HepG2 (cell line): Measurements from ENCODE around the gene DNPH1. TPM values are rescaled to one million over a fixed set of nuclear protein-coding genes. Genes with fewer than 3 reads are reported as not detected.

Source experiments
- ATAC-seq: fragments of 200-7000 bp; cut with Tn5 transposase; 3 replicates; pipeline ENCODE4 v1.9.1; 2020; ENCODE audit warnings: mild to moderate bottlenecking, moderate library complexity
- BruUV-seq: library from RNA; stranded (reverse); fragments of 400-500 nt; replicated peaks from 2 replicates; lab custom pipeline; 2021; lab: Mats Ljungman, UMichigan
- CTCF ChIA-PET: fragments of 300-600 bp; formaldehyde crosslinking; extraction: SDS; loops from one replicate; lab custom pipeline; 2021; ENCODE audit warnings: low total read pairs, inconsistent platforms, low intra/inter-chr PET ratio; lab: Yijun Ruan, JAX
- POLR2A ChIA-PET: fragments of 350-600 bp; sonication (Branson Sonifier 250); formaldehyde crosslinking; loops from one replicate; lab custom pipeline; 2020; ENCODE audit warnings: antibody characterized with exemption, inconsistent platforms; lab: Yijun Ruan, JAX
- DNase-seq: peaks from one replicate; pipeline ENCODE4 v3.0.0-alpha.2; 2015; ENCODE audit warnings: low spot score
- FAIRE-seq: peaks from 3 replicates; lab custom pipeline; 2011; peaks lifted over from hg19 to GRCh38; lab: Jason Lieb, UNC
- H2AFZ ChIP-seq: one replicate; pipeline ENCODE4 v1.6.1; 2011; ENCODE audit warnings: low read length, inconsistent platforms
- H3K27ac ChIP-seq: fragments of 300-600 bp; 3 replicates; pipeline ENCODE4 v1.8.0; 2011; ENCODE audit warnings: mixed run types, mild to moderate bottlenecking, mixed read lengths, low read length, inconsistent platforms; ENCODE audit not compliant: insufficient read depth; ENCODE audit errors: extremely low read length
- H3K27me3 ChIP-seq, 2 experiments: fragments of 200-600 bp in 1 of 2; 2 replicates in 1 of 2; 3 replicates in 1 of 2; pipeline versions ENCODE4 v1.6.0 to v1.8.0; 2011; ENCODE audit warnings: low read length in 2 of 2, mild to moderate bottlenecking in 2 of 2, moderate library complexity in 2 of 2, inconsistent platforms in 1 of 2; ENCODE audit not compliant: insufficient read depth in 2 of 2, control insufficient read depth in 1 of 2
- H3K36me3 ChIP-seq, 2 experiments: fragments of 200-600 bp in 1 of 2; replicated peaks in 1 of 2; 2 replicates in 1 of 2; 3 replicates in 1 of 2; pipeline versions ENCODE4 v1.5.1 to v1.8.0; 2011; ENCODE audit warnings: low read length in 2 of 2, inconsistent platforms in 1 of 2; ENCODE audit not compliant: insufficient read depth in 2 of 2, control insufficient read depth in 1 of 2
- H3K4me1 ChIP-seq: 2 replicates; pipeline ENCODE4 v1.5.1; 2012; ENCODE audit warnings: low read length, inconsistent platforms; ENCODE audit not compliant: insufficient read depth
- H3K4me2 ChIP-seq: 2 replicates; pipeline ENCODE4 v1.6.0; 2011; ENCODE audit warnings: low read depth, low read length, inconsistent platforms
- H3K4me3 ChIP-seq, 3 experiments: fragments of 200-600 bp in 1 of 3; sonication (generic), shearing (Covaris generic) in 1 of 3; replicated peaks in 1 of 3; 2 replicates each; pipeline ENCODE4 v1.5.1; 2011 to 2016; ENCODE audit warnings: low read length in 3 of 3, inconsistent platforms in 2 of 3, low read depth in 2 of 3, mild to moderate bottlenecking in 2 of 3, control low read depth in 1 of 3, mixed read lengths in 1 of 3; ENCODE audit not compliant: insufficient read depth in 1 of 3
- H3K79me2 ChIP-seq: one replicate; pipeline ENCODE4 v1.6.1; 2011; ENCODE audit warnings: low read length, inconsistent platforms; ENCODE audit not compliant: insufficient read depth
- H3K9ac ChIP-seq: 2 replicates; pipeline ENCODE4 v1.6.0; 2011; ENCODE audit warnings: mild to moderate bottlenecking, low read depth, low read length, inconsistent platforms; ENCODE audit not compliant: insufficient read depth
- H3K9me3 ChIP-seq: 2 replicates; pipeline ENCODE4 v1.5.1; 2012; ENCODE audit warnings: mild to moderate bottlenecking, low read length
- H4K20me1 ChIP-seq: 2 replicates; pipeline ENCODE4 v1.6.0; 2011; ENCODE audit warnings: inconsistent platforms, mild to moderate bottlenecking, low read length, moderate library complexity; ENCODE audit not compliant: insufficient read depth
- ARNT2 ChIP-seq: sonication (generic); formaldehyde crosslinking; IDR thresholded peaks from 2 replicates; pipeline ENCODE4 v1.8.0; 2022; ENCODE audit warnings: mild to moderate bottlenecking, low read depth, missing genetic modification reagents, moderate library complexity
- CENPX ChIP-seq: sonication (generic); formaldehyde crosslinking; IDR thresholded peaks from 2 replicates; pipeline ENCODE4 v1.9.0; 2021; ENCODE audit warnings: mild to moderate bottlenecking, missing genetic modification reagents, moderate library complexity
- HDAC1 ChIP-seq: sonication (generic); formaldehyde crosslinking; IDR thresholded peaks from 2 replicates; pipeline ENCODE4 v1.5.1; 2020; ENCODE audit warnings: mild to moderate bottlenecking, missing genetic modification reagents
- JUND ChIP-seq: sonication (generic); formaldehyde crosslinking; IDR thresholded peaks from 2 replicates; pipeline ENCODE4 v1.8.0; 2022; ENCODE audit warnings: mild to moderate bottlenecking, missing genetic modification reagents
- THAP11 ChIP-seq: IDR thresholded peaks from 2 replicates; pipeline ENCODE4 v1.6.1; 2016; ENCODE audit warnings: missing biosample characterization, missing genetic modification reagents
- ZNF878 ChIP-seq: sonication (generic); formaldehyde crosslinking; IDR thresholded peaks from 2 replicates; pipeline ENCODE4 v1.8.1; 2023; ENCODE audit warnings: mild to moderate bottlenecking, missing genetic modification reagents, moderate library complexity
- WGBS: methylation state at CpG from one replicate; pipeline ENCODE4 v1.1.6; 2017; ENCODE audit warnings: low lambda C conversion rate; 5-methylcytosine and 5-hydroxymethylcytosine counted together
- in situ Hi-C: cut with HindIII; loops from 2 replicates; pipeline ENCODE4 v1.10.0; 2017; ENCODE audit warnings: low pct_unique_long_range_greater_than_20kb; ENCODE audit not compliant: extremely low pct_ligation_motif_present
- intact Hi-C: fragments of 100-400 bp; cut with micrococcal nuclease; formaldehyde crosslinking; loops from one replicate; pipeline ENCODE4 v1.10.0; 2022; ENCODE audit not compliant: unreplicated experiment
- polyA plus RNA-seq, 8 experiments: library from polyadenylated mRNA; depleted of rRNA in 3 of 8; stranded (reverse) in 7 of 8; unstranded in 1 of 8; fragments of >200 nt; fragmentation: Illumina TruSeq in 4 of 8; extraction: Trizol in 4 of 8; gene quantifications; 2 replicates each; pipeline versions ENCODE4 v1.2.1 to v1.2.3, GENCODE V29; 2011 to 2016; ENCODE audit warnings: low read depth in 4 of 8, missing spikeins in 1 of 8, mixed read lengths in 1 of 8; ENCODE audit not compliant: insufficient read depth in 1 of 8
- total RNA-seq, 5 experiments: library from RNA; depleted of rRNA; stranded (reverse); fragments of >200 nt; fragmentation: Illumina TruSeq; extraction: Trizol; gene quantifications; 2 replicates each; pipeline ENCODE4 v1.2.3, GENCODE V29; 2016; ENCODE audit warnings: low read depth in 1 of 5
- TF ChIP-seq, protein P1 (sequence below): sonication (generic); formaldehyde crosslinking; IDR thresholded peaks from 2 replicates; pipeline ENCODE4 v1.8.0; 2022; ENCODE audit warnings: mild to moderate bottlenecking, missing genetic modification reagents, borderline replicate concordance
- TF ChIP-seq, protein P2 (sequence below): sonication (generic); formaldehyde crosslinking; IDR thresholded peaks from 2 replicates; pipeline ENCODE4; 2020; ENCODE audit warnings: missing genetic modification reagents, mild to moderate bottlenecking, borderline replicate concordance
- TF ChIP-seq, protein P3 (sequence below): sonication (generic); formaldehyde crosslinking; IDR thresholded peaks from 2 replicates; pipeline ENCODE4 v1.4.0; 2020; ENCODE audit warnings: mild to moderate bottlenecking, missing genetic modification reagents, borderline replicate concordance

The DNPH1 gene
- total and polyA plus RNA-seq, 2 of the 13 experiments (the other 11 are each of a cell fraction or from before 2014, with no cell fraction given): 56.5 to 75.1 TPM

DNA sequence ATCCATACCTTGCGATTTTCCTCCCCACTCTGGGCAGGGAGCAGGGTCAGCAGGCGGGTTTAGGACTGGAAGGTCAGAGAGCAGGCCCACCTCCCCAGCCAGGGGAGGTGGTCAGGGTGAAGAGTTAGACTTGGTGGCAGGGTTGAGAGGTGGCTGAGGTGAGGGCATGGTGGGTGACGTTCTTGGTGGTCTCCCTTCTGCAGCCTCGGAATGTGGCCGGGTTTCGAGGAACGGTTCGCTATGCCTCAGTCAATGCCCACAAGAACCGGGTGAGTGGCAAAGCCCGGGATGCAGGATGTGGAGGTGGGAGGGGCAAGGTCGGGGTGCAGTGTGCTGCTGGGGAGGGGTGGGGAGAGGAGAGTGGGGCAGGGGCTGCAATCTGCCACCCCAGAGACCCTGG, 25.6 kb upstream of the DNPH1 start:
- H3K9ac ChIP-seq: no peak overlapping the region
- H3K27ac ChIP-seq: no peak overlapping the region
- no peak overlapping the region for H3K4me3 ChIP-seq
- intact Hi-C loops: no loop called here
- no peaks in the 10 kb centered on the region for H3K36me3 ChIP-seq
- no peak for FAIRE-seq
- 50% methylated on average over 11 of the region's 11 CpGs for WGBS
- no TSS peak for BruUV-seq
- ChIA-PET CTCF (no interaction called here), POLR2A (no interaction called here)
- in situ Hi-C loops: no loop called here
- peaks cover 23 to 79% of the 10 kb centered on the region in 2 experiments for H3K27me3 ChIP-seq
- DNase-seq: no peak
- H3K79me2 ChIP-seq: no peaks in the 10 kb centered on the region
- no peak for ATAC-seq
- peak overlapping the region; percentile 32; the same call in 1 of the 2 replicates for H3K4me2 ChIP-seq
- peaks cover 42% of the 10 kb centered on the region for H3K4me1 ChIP-seq
- no peaks in the 10 kb centered on the region for H4K20me1 ChIP-seq
- no peaks in the 10 kb centered on the region for H3K9me3 ChIP-seq
- no peak overlapping the region for H2AFZ ChIP-seq
- TF ChIP-seq, protein P1, sequence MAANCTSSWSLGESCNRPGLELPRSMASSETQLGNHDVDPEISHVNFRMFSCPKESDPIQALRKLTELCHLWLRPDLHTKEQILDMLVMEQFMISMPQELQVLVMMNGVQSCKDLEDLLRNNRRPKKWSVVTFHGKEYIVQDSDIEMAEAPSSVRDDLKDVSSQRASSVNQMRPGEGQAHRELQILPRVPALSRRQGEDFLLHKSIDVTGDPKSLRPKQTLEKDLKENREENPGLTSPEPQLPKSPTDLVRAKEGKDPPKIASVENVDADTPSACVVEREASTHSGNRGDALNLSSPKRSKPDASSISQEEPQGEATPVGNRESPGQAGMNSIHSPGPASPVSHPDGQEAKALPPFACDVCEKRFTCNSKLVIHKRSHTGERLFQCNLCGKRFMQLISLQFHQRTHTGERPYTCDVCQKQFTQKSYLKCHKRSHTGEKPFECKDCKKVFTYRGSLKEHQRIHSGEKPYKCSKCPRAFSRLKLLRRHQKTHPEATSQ (CRISPR knock-in tag): no peak
- TF ChIP-seq, protein P2, sequence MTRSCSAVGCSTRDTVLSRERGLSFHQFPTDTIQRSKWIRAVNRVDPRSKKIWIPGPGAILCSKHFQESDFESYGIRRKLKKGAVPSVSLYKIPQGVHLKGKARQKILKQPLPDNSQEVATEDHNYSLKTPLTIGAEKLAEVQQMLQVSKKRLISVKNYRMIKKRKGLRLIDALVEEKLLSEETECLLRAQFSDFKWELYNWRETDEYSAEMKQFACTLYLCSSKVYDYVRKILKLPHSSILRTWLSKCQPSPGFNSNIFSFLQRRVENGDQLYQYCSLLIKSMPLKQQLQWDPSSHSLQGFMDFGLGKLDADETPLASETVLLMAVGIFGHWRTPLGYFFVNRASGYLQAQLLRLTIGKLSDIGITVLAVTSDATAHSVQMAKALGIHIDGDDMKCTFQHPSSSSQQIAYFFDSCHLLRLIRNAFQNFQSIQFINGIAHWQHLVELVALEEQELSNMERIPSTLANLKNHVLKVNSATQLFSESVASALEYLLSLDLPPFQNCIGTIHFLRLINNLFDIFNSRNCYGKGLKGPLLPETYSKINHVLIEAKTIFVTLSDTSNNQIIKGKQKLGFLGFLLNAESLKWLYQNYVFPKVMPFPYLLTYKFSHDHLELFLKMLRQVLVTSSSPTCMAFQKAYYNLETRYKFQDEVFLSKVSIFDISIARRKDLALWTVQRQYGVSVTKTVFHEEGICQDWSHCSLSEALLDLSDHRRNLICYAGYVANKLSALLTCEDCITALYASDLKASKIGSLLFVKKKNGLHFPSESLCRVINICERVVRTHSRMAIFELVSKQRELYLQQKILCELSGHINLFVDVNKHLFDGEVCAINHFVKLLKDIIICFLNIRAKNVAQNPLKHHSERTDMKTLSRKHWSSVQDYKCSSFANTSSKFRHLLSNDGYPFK: no peak
- TF ChIP-seq ARNT2 (no peak), ZNF878 (CRISPR knock-in tag) (no peak), CENPX (CRISPR knock-in tag) (no peak), JUND (no peak), HDAC1 (CRISPR knock-in tag) (no peak), THAP11 (no peak)
- TF ChIP-seq, protein P3, sequence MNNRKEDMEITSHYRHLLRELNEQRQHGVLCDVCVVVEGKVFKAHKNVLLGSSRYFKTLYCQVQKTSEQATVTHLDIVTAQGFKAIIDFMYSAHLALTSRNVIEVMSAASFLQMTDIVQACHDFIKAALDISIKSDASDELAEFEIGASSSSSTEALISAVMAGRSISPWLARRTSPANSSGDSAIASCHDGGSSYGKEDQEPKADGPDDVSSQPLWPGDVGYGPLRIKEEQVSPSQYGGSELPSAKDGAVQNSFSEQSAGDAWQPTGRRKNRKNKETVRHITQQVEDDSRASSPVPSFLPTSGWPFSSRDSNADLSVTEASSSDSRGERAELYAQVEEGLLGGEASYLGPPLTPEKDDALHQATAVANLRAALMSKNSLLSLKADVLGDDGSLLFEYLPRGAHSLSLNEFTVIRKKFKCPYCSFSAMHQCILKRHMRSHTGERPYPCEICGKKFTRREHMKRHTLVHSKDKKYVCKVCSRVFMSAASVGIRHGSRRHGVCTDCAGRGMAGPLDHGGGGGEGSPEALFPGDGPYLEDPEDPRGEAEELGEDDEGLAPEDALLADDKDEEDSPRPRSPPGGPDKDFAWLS (CRISPR knock-in tag): no peak
- TF ChIP-seq, all 625 proteins: peak for 0
